DMS 273 treated with DMSO at 0.1 percent for 48 hours (cell line): Measurements from ENCODE around the gene CEP128.

Experiments used
- DNase-seq: peaks from one replicate; lab custom pipeline; 2025; lab: John Stamatoyannopoulos, UW

Gene CEP128

GRCh38 chr14:80544366-80544765, 397.2 kb downstream of the CEP128 start:
- no peak for DNase-seq

- DNase-seq: no peak
These were observed 398.3 kb downstream of the CEP128 start for GRCh38 chr14:80543211-80543610.

- DNase-seq: no peak
These were observed 402.7 kb downstream of the CEP128 start for GRCh38 chr14:80538633-80539375.

- DNase-seq: no peak
These were observed 403.9 kb downstream of the CEP128 start for GRCh38 chr14:80537626-80538025.

- no peak for DNase-seq
These were observed 405.1 kb downstream of the CEP128 start for GRCh38 chr14:80536456-80536855.

GRCh38 chr14:80535171-80535570, 406.4 kb downstream of the CEP128 start:
- DNase-seq: no peak

GRCh38 chr14:80523518-80524117, 417.9 kb downstream of the CEP128 start:
- DNase-seq: peak; percentile 17

- DNase-seq: no peak
These were observed 418.6 kb downstream of the CEP128 start for GRCh38 chr14:80522936-80523335.

GRCh38 chr14:80522411-80522810, 419.1 kb downstream of the CEP128 start:
- no peak for DNase-seq

- no peak for DNase-seq
These were observed 420.1 kb downstream of the CEP128 start for GRCh38 chr14:80521456-80521855.

GRCh38 chr14:80519002-80519401, 422.5 kb downstream of the CEP128 start:
- no peak for DNase-seq

- no peak for DNase-seq
These were observed 423.4 kb downstream of the CEP128 start for GRCh38 chr14:80518173-80518572.

GRCh38 chr14:80507292-80507869, 434.2 kb downstream of the CEP128 start:
- DNase-seq: no peak

GRCh38 chr14:80504781-80505180, 436.8 kb downstream of the CEP128 start:
- DNase-seq: no peak

GRCh38 chr14:80498533-80498932, 443.0 kb downstream of the CEP128 start:
- no peak for DNase-seq

- DNase-seq: no peak
These were observed 445.4 kb downstream of the CEP128 start for GRCh38 chr14:80496090-80496489.

- DNase-seq: no peak
These were observed 446.8 kb downstream of the CEP128 start for GRCh38 chr14:80494769-80495168.

- DNase-seq: no peak
These were observed 447.9 kb downstream of the CEP128 start for GRCh38 chr14:80493620-80494019.

GRCh38 chr14:80491650-80492049, 449.9 kb downstream of the CEP128 start:
- no peak for DNase-seq

GRCh38 chr14:80491131-80491530, 450.4 kb downstream of the CEP128 start:
- no peak for DNase-seq

- DNase-seq: no peak
These were observed 452.0 kb downstream of the CEP128 start for GRCh38 chr14:80489513-80489912.

GRCh38 chr14:80485764-80486163, 455.8 kb downstream of the CEP128 start:
- DNase-seq: no peak

- DNase-seq: no peak
These were observed 458.2 kb downstream of the CEP128 start for GRCh38 chr14:80483331-80483730.
